RWPE1 (cell line): Measurements from ENCODE around the gene ACSF3.
"Not testable (repeated sequence)": the region's sequence is repeated elsewhere in the genome, so short reads cannot be mapped to it uniquely, and the experiment has no call there.

Experiments
- CTCF ChIA-PET: fragments of 350-600 bp; sonication (Branson Sonifier 250); formaldehyde crosslinking; extraction: SDS; loops from one replicate; lab custom pipeline; 2021; lab: Yijun Ruan, JAX
- POLR2A ChIA-PET: fragments of 400-600 bp; formaldehyde crosslinking; extraction: SDS; loops from one replicate; lab custom pipeline; 2020; ENCODE audit warnings: antibody characterized with exemption; ENCODE audit not compliant: low non-redundant PET; lab: Yijun Ruan, JAX
- DNase-seq: peaks from one replicate; pipeline ENCODE4 v3.0.0; 2012; ENCODE audit warnings: low spot score
- H3K27ac ChIP-seq: fragments of 450-650 bp; 2 replicates; pipeline ENCODE4 v1.5.1; 2017
- TF ChIP-seq, protein P1 (sequence below): fragments of 450-650 bp; conservative IDR thresholded peaks from 2 replicates; pipeline ENCODE4 v1.5.1; 2017; ENCODE audit warnings: low read depth, mild to moderate bottlenecking

ACSF3 gene

DNA sequence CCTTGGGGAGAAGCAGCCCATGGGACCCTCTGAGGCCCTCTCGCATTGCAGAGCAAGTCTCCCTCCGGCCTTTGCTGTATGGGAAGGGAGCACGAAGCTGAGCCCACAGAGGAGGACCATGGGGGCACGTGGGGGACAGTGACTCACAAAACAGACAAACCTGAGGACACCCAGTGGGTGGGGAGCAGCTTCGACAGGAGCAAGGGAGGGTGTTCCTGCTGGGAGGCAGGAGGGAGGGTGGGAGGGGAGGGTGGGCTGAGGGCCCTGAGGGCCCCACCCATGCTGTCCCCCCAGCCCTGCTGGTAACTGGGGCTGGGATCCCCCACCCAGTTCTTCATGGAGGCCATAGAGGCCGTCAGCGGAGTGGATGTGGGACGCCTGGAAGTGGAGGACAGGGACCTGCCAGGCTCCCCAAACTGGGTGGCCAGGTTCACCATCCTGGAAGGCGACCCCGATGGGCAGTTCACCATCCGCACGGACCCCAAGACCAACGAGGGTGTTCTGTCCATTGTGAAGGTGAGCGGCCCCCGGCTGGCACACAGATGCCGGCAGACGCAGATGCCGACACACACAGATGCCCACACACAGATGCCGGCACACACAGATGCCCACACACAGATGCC is 94.2 kb downstream of the ACSF3 start:
- CTCF ChIA-PET, result interaction anchor here (0.5 to 1.1 kb wide), 2 partner anchors 20 to 733 kb away, joined by 4 to 5 read pairs; no protein-coding TSS in a partner anchor
- POLR2A ChIA-PET, result no interaction called here

DNA sequence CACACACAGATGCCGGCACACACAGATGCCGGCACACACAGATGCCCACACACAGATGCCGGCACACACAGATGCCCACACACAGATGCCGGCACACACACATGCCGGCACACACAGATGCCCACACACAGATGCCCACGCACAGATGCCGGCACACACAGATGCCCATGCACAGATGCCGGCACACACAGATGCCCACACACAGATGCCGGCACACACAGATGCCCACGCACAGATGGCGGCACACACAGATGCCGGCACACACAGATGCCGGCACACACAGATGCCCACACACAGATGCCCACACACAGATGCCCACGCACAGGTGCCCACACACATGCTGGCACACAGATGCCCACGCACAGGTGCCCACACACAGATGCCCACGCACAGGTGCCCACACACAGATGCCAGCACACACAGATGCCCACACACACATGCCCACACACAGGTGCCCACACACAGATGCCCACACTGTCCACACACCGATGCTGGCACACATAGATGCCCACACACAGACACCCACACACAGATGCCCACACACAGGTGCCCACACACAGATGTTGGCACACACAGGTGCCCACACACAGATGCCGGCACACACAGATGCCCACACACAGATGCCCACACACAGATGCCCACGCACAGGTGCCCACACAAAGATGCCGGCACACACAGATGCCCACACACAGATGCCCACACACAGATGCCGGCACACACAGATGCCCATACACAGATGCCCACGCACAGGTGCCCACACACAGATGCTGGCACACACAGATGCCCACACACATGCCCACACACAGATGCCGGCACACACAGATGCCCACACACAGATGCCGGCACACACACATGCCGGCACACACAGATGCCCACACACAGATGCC is 95.1 kb downstream of the ACSF3 start:
- POLR2A ChIA-PET, DNase-seq, CTCF ChIA-PET, H3K27ac ChIP-seq: not testable (repeated sequence)

More for the DNA sequence above, 94.2 kb downstream of the ACSF3 start:
- TF ChIP-seq, protein P1, sequence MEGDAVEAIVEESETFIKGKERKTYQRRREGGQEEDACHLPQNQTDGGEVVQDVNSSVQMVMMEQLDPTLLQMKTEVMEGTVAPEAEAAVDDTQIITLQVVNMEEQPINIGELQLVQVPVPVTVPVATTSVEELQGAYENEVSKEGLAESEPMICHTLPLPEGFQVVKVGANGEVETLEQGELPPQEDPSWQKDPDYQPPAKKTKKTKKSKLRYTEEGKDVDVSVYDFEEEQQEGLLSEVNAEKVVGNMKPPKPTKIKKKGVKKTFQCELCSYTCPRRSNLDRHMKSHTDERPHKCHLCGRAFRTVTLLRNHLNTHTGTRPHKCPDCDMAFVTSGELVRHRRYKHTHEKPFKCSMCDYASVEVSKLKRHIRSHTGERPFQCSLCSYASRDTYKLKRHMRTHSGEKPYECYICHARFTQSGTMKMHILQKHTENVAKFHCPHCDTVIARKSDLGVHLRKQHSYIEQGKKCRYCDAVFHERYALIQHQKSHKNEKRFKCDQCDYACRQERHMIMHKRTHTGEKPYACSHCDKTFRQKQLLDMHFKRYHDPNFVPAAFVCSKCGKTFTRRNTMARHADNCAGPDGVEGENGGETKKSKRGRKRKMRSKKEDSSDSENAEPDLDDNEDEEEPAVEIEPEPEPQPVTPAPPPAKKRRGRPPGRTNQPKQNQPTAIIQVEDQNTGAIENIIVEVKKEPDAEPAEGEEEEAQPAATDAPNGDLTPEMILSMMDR, result no peak
- DNase-seq, result no peak
- no peak overlapping the region for H3K27ac ChIP-seq

DNA sequence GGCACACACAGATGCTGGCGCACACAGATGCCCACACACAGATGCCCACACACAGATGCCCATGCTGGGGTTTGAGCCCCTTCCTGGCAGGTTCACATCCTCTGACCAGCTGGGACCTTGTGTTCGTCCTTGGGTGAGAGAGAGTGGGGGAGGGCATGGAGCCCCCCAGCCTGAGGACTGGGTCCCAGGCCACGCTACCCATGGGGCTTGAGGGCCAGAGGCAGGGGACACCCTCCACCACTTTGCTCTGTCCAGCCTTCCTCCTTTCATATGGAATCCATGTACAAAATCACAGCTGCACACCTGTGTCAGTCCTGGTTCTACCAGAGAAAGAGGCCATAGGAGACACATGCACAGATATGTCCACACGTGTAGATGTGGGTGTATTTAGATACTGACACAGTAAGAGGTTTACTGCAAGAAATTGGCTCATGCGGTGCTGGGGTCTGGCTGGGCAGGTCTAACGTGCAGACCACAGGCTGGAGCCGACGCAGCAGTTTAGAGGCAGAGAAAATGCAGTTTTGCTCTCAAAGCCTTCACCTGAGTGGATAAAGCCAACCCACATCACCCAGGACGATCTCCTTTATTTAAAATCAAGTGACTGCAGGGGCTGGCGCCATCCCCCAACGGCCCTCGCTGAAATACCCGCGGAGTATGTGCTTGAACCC is 95.8 kb downstream of the ACSF3 start:
- CTCF ChIA-PET, result no interaction called here
- no peak for DNase-seq
- POLR2A ChIA-PET, result no interaction called here
- H3K27ac ChIP-seq, result peak overlapping the region; percentile 15
- TF ChIP-seq, protein P1, result no peak

DNA sequence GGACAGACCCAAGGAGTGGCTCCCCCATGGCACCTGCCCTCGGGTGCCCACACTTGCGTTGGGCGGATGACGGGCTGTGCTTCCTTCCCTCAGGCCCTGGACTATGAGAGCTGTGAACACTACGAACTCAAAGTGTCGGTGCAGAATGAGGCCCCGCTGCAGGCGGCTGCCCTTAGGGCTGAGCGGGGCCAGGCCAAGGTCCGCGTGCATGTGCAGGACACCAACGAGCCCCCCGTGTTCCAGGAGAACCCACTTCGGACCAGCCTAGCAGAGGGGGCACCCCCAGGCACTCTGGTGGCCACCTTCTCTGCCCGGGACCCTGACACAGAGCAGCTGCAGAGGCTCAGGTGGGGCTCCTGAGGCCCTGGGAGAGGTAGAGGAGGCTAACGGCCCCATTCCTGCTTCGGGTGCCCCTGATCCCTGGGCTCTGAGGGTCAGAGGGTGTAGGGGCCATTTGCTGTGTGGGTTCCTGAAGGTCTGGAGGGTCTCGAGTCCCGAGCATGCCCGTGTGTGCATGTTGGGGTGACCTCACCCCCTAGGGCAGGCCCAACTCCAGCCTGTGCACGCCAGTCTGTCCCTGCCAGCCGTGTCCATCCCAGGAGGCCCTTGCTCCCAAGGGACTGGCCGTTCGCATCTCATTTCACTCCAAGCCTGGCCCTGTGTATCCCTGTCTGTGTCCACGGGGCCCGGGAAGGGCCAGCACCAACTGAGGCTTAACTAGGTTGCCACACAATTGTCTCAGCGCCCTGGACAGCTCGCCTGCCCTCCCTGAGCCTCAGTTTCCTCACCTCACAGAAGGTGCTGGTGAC is 96.7 kb downstream of the ACSF3 start:
- TF ChIP-seq, protein P1, result no peak
- H3K27ac ChIP-seq, result peak overlapping the region; percentile 15
- CTCF ChIA-PET, result interaction anchor here (0.6 kb wide), 1 partner anchor 14 kb away, joined by 4 read pairs; no protein-coding TSS in a partner anchor
- no peak for DNase-seq
- POLR2A ChIA-PET, result no interaction called here

DNA sequence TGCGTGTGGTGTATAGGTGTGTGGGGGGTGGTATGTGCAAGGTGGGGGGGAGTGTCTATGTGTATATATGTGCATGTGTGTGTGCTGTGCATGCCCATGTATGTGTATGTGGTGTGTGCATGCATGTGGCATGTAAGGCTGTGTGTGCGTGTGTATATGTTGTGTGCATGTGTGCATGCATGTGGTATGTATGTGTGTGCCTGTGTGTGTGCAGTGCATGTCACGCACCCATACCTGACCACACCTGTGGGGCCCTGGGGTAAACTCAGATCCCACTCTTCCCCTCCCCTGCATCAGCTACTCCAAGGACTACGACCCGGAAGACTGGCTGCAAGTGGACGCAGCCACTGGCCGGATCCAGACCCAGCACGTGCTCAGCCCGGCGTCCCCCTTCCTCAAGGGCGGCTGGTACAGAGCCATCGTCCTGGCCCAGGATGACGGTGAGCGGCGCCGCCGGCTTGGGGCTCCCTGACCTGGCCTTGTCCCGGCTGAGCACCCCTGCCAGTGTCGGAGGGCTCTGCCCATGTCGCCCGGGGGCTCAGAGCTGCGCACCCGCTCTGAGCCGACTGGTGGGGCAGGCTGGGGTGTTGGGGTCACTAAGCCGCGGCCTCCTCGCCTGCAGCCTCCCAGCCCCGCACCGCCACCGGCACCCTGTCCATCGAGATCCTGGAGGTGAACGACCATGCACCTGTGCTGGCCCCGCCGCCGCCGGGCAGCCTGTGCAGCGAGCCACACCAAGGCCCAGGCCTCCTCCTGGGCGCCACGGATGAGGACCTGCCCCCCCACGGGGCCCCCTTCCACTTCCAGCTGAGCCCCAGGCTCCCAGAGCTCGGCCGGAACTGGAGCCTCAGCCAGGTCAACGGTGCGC is 97.6 kb downstream of the ACSF3 start:
- no peak for DNase-seq
- POLR2A ChIA-PET, result no interaction called here
- no peak overlapping the region for H3K27ac ChIP-seq
- CTCF ChIA-PET, result interaction anchor here (0.6 kb wide), 1 partner anchor 15 kb away, joined by 4 read pairs; no protein-coding TSS in a partner anchor
- TF ChIP-seq, protein P1, result no peak

DNA sequence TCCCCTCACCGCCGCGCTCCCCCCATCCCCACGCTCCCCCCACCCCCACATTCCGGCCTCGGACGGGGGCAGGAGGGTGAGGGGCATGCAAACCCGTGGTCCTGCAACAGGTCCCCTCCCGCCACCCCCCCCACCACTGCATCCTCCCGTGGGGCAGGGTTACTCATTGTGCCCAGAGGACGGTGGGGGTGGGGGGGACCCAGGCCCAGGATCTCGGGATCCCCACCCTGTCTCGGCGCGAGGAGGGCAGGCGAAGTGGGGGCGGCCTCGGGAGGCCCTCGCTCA is 98.2 kb downstream of the ACSF3 start:
- DNase-seq, result no peak
- ChIA-PET CTCF (no interaction called here), POLR2A (no interaction called here)
- H3K27ac ChIP-seq, result no peak overlapping the region
- TF ChIP-seq, protein P1, result no peak

DNA sequence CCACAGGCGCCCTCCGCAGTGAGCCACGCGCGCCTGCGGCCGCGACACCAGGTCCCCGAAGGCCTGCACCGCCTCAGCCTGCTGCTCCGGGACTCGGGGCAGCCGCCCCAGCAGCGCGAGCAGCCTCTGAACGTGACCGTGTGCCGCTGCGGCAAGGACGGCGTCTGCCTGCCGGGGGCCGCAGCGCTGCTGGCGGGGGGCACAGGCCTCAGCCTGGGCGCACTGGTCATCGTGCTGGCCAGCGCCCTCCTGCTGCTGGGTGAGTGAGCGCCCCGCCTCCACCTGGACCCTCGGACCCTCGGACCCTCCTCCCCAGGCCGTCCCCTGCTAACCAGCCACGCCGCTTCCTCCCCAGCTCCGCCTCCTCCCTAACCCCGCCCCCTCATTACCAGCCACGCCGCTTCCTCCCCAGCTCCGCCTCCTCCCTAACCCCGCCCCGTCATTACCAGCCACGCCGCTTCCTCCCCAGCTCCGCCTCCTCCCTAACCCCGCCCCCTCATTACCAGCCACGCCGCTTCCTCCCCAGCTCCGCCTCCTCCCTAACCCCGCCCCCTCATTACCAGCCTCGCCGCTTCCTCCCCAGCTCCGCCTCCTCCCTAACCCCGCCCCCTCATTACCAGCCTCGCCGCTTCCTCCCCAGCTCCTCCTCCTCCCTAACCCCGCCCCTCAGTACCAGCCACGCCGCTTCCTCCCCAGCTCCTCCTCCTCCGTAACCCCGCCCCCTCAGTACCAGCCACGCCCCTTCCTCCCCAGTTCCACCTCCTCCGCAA is 98.7 kb downstream of the ACSF3 start:
- peak; percentile 58 for DNase-seq
- CTCF ChIA-PET, result interaction anchor here (1.4 kb wide), 1 partner anchor 23 kb away, joined by 4 read pairs; no protein-coding TSS in a partner anchor
- H3K27ac ChIP-seq, result not testable (repeated sequence)
- POLR2A ChIA-PET, result interaction anchor here (0.7 kb wide), 1 partner anchor 25 kb away, joined by 4 read pairs; the partner anchor contains the start of gene ZNF778
